Stimulated activated CD4-positive, alpha-beta T cell treated with anti-CD3 and anti-CD28 coated beads, Interleukin-15, amount 100 ng/mL, for 48 hours (primary cell): ENCODE results near the gene PFKM.
A peak's percentile ranks its signal among the peaks of the same experiment; 100 is the strongest.

Source experiments
- DNase-seq, 2 donors: peaks; one replicate each; pipeline ENCODE4 v3.0.0-alpha.2; 2020; ENCODE audit warnings: low read depth in 2 of 2

Gene PFKM

DNA sequence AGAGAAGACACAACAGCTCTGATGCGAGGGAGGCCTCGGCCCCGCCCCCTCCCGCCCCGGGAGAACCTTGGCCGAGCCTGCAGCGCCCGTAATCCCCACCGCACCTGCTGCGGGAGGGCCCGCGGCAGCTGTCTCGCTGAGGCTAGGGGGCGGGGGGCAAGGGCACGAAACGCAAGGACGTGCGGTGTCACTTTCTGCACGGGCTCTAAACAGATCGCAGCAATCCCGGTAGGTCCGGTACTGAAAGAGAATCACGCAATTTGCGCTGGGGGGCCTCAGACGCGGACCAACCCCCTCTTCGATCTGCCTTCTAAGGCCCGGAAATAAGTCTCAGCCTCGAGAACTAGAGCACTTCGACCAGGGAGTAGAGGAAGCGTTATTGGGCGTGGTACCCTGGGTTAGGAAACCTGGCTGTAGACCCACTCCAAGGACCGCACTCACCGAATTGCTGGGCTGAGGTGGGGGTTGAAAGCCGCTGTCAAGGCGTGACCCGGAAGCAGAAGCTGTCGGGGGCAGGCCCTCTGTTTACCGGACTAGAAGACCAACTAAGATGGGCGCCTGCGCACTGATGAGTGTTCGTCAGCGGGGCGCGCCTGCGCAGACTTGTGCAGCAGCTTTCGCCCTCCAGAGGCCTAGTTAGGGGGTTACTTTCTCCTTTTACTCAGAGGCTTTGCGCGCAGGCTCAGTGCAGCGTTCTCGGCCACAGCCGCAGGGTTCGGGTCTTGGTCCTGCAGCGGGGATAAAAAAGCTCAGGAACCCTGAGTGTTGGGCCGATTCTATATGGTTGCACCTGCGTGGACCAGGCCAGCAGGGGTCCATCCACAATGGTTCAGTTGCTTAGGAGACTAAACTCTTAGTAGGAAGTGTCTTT, 38.1 kb downstream of the PFKM start, which contains the start of gene ASB8:
Gene ASB8 (minus strand): TSS at position 498 of the 871 bp plus-strand sequence. CDS start 4,019 bp downstream, outside the sequence.
- peak; percentile 97 to 98 for DNase-seq

DNA sequence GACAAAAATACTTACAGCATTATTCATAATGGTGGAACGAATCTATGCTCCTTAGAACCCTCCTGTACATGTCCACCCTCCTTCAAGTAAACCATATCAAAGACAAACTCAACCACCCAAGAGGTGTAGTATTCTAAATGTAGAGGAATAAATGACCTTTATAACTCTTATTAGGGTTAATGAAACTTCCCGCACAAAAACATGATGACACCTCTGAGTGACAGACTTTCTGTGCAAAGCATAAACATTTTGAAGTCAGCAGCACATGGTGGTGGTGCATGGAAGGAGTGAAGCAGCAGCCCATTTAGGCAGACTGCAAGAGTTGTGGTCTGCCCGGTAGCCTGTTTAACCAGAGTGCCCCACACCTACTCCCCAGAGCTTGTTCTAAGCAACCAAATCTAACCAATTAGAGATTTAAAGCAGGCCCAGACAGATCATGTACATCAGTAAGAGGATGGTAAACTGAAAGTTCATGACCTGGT, 38.8 kb downstream of the PFKM start:
- peak in 1 of 2 donors; percentile 12 for DNase-seq

DNA sequence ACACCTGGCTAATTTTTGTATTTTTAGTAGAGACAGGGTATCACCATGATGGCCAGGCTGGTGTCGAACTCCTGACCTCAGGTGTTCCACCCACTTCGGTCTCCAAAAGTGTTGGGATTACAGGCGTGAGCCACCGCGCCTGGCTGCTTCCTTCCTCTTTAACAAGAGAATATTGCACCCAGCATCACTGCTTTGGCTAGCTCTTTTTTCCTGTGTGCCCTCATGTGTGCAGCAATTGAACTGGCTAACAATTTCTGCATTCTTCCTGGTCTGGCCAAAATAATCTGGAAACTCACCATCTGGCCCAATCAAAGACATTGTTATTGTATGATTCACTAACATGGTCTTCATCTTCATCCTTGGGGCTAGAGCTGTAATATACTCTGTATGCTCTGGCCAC, 40.9 kb downstream of the PFKM start:
- DNase-seq, result no peak

DNA sequence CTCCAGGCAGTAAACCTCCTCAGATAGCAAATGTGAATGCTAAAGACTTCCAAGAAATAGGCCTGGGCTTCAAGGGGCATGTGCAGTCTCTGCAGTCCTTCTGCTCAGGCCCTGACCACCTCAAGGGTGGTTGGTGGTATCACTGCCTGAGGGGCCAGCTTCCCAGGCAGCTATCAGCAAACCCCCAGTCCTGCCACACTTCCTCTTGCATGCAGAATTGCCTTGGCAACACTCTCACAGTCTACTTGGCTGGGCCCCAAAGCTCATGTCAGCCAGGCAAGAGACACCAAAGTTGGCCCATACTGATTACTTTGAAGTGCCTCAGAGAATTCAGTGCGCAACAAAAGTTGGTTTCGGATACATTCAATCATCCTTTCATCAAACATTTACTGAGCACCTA, 41.6 kb downstream of the PFKM start:
- no peak for DNase-seq

DNA sequence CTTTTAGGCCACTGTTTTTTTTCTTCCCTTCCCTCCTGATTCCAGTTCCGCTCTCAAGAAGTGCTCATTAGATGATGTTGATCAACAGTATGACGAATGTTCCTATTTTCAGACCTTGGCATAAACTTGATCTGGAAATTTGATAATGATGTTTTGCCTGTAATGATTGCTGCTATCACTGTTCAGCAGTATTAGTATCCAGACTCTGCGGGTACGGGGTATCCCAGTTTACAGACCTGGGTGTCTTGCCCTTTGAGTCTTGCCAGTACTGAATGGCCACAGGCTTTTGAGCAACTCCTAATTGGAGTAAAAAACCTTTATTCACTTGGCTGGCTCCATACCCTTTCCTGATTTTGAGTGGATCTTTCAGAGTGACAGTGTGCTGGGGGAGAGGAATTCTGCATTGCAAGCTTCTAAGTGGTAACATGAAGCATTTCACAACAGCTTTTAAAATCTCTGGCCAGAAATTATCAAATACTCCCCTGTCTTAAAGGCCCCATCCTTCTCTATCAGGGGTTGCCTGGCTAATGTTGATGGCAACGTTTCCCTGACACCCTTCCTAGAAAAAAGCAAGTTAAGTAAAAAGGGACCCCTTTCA, 44.1 kb downstream of the PFKM start:
- DNase-seq, result no peak

DNA sequence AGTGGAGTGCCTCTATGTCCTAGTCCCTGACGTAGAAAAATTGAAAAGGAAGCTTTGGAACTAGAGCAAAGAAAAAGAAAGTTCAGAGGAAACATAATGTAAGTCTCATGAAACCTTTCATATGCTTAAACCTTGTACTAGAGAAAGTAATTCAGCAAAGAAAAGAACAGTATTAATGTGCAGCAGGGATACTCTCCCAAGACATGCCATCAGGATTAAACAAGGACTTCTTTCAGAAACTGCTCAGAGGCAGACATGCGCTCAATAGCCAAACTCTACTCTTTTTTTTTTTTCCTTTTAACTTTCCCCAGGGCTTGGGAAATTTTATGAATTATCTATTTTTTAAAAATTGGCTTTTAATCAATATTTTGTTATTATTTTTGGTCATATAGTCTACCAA, 45.3 kb downstream of the PFKM start:
- no peak for DNase-seq

DNA sequence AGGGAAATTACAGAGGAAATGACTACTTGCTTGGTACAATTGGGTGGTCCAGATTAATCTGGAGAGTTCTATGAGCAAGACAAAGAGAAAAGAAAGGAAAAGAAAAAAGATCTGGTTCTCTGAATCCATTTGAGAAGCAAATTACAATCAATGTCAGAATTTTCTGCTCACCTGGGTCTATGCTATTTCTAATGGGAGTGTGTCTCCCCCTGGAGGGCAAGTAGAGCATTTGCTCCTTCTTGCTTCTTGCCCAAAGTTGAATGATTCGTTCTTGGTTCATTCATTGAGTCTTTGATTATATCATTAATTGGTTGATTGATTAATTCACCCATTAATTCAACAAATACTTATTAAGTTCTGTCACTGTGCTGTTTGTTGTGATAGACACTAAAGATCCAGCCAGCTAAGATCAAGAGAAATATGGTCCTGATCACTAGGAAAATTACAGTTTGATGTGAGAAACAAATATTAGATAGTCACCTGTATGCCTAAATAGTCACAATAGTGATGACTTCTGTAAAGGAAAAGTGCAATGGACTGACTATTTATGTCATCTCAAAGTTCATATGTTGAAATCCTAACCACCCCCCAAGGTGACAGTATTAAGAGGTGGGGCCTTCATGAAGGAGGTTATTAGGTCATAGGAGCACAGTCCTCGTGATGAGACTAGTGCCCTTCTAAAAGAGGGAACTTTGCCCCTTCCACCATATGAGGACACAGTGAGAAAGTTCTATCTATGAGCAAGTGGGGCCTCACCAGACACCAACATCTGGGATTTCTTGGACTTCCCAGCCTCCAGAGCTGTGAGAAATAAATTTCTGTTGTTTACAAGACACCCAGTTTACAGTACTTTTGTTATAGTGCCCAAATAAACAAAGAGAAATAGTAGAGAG, 46.2 kb downstream of the PFKM start:
- DNase-seq, result peak; percentile 8 to 28

DNA sequence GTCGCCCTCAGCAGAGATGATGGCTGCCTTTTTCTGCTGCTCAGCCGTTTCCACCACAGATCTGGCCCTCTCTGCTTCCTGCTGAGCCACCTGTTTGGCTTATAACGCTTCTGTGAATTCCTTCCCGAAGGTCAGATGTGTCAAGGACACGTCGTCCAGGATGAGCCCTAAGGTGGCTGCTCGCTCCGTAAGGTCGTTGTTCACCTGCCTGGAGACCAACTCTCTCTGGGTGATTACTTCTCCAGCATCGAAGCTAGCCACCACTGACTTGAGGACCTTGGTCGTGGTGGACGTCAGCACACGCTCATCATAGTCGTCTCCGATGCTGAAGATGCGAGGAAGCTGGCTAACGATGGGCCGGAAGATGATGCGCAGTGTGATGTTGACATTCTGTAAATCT, 49.8 kb downstream of the PFKM start:
- DNase-seq, result no peak

DNA sequence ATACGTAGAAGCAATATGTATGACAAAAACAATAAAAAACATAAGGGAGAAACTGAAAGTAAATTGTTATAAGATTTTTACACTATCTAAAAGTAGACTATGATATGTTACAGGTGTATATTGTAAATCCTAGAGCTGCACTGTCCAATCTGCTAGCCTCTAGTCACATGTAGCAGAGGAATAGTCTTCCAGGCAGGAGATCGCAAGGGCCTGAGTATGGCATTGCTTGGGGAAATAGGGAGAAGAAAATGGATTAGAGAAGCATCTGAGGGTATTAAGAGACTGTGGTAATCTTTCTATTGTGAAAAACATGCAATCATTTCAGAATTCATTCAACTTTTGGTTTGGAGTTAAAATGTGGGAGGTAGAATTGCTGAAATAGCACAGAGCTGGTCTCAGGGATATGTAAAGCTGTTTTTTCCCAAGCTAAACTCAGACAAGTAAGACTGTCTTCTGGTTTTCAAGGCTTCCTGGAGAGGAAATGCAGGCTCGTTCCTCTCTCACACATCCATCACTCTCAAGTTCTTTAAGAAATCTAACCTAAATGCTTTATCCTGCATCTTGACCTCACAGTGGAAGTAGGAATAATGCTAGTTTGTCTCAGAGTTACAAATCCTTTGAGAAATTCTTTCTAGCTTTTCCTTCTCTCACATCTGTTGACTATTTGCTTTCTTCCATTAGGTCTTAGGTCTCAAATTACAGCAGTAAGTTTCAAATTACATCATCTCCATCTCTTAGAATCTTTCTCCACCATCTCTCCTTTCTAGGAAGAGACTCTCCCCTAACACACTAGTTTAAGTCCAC, 56.7 kb downstream of the PFKM start:
- no peak for DNase-seq

DNA sequence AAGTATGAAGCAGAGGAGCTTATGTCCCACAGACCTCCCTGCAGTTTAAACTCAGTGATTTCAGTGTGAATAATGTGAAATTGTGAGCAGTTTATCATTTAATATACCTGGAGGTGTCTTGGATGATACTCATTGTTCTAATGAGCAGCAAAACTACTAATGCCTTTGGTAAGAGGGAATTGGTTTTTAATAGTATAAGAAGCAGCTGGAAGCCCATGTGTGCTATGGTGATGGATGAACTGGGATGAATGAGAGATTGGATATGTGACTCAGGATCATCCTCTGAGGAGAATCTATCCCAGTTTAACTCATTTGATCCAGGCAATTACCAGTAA, 57.2 kb downstream of the PFKM start:
- DNase-seq, result no peak

DNA sequence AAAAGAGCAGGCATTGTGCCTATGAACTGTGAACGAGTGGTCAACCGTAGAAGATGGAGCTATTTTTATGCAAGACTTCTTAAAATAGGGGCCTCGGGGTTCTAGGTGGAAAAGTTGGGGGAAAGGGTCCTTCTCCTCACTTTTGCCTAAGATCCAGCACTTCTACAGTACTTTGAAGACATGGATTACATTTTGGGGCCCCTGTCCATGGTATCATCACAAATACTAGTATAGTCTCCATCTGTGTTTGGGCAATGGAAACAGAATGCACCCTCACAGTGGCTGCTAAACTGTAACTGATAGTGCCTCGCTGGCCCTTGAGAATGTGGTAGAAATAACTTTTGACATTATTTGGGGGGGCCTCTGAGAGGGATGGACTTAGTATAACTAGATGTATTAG, 58.8 kb downstream of the PFKM start:
- DNase-seq, result no peak

DNA sequence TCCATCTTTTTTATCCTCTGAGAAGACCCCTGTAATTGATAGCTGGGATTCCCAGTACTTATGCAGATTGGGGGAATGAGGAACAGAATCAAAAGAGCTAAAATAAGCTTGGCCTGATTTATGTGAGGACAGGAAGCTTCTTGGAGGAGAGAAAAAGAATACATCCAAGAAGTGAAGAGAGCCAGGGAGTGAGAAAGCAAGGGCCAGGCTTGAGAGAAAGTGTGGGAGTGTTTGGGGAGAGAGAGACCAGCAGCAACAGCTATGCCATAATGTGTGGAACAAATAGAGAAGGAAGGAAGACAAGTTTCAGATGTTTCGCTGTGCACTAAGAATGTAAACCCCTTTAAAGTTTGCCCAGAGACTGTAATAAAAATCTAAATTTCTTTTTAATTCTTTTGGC, 60.3 kb downstream of the PFKM start:
- no peak for DNase-seq

DNA sequence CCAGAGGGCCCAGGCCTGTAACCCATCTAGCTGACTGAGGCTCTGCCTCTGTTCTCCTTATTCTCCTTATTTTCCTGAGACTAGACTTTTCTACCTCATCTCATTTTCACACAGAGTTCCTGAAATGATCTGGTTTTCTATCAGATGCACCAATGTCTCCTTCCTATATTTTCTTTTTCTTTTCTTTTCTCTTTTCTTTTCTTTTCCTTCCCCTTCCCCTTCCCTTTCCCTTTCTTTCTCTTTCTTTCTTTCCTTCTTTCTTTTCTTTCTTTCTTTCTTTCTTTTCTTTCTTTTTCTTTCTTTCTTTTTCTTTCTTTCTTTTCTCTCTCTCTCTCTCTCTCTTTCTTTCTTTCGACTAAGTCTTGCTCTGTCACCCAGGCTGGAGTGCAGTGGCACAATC, 61.3 kb downstream of the PFKM start:
- no peak for DNase-seq

DNA sequence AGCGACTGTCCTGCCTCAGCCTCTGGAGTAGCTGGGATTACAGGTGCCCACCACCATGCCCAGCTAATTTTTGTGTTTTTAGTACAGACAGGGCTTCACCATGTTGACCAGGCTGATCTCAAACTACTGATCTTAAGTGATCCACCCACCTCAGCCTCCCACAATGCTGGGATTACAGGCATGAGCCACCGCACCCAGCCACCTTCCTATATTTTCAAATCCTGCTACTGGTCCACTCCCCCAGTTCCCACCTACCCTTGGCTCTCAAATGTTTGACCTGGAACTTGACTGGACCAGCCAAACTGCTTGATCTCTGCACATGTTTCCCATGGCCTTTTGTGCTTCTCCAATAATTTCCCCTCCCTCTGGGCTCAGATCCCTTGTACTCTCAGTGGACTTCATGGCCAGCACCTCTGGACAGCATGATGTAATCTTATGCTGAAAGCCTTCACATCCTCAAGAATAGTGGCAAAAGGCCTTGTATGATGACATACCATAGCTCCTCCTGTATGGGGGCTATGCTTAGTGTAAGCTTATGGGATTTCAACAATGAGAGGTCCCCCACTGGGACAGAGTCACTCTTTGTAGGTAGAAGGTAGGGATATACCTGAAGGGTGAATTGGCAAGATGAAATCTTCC, 61.8 kb downstream of the PFKM start:
- DNase-seq, result no peak

DNA sequence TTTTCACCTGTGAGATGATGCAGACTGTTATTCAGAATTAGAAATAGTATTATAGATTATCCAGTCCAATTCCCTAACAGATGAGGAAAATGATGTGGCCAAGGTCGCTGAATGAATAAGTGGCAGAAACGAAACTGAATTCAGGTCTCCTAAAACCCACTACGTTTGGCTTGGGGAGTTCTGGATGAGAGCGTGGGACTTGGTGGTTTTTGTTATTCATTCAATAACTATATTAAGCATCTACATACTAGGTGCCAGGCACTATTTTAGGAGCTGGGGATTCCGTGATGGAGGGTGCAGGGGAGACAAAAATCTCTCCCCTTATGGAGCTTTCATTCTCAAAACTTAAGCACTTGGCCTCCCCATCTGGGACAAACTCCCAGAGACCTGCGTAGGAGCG, 63.5 kb downstream of the PFKM start:
- no peak for DNase-seq

DNA sequence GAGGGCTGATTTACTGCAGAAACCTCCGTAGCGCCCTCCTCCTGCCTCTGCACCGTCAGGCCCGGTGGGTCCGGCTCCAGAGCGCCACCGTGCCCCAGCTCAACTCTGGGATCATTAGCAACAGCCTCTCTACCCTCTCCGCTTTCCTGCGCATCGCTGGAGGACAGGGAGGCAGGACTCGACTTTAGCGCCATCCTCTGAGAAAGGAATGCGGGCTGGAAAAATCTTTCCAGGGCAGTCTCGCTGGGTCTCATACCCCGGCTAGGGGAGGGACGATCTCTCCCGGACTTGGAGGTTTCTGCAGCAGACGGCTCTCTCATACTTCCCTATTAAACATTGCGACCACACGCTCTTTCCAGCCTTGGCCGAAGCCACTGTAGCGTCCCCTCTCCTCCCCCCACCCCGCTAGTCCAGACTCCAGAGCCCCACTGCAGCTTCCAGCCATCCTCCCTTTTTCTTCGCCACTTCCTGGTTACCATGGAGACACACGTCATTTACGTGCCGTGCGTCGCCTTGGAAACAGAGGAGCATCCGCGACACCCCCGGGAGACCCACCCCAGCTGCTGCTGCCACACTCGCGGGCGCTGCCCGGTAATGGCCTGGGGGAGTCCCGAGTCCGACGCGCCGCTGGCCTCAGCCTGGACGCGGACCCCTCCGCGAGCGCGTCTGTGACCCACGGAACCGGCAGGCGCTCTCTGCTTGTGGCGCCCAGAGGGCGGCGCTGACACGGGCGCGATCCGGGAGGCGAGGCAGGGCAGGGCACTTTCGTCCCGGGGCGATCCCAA, 64.1 kb downstream of the PFKM start, which contains the start of gene CCDC184:
Gene CCDC184 (plus strand): TSS at position 554 of the 785 bp plus-strand sequence. CDS start 479 bp downstream, outside the sequence.
- DNase-seq, result peak; percentile 38 to 61

DNA sequence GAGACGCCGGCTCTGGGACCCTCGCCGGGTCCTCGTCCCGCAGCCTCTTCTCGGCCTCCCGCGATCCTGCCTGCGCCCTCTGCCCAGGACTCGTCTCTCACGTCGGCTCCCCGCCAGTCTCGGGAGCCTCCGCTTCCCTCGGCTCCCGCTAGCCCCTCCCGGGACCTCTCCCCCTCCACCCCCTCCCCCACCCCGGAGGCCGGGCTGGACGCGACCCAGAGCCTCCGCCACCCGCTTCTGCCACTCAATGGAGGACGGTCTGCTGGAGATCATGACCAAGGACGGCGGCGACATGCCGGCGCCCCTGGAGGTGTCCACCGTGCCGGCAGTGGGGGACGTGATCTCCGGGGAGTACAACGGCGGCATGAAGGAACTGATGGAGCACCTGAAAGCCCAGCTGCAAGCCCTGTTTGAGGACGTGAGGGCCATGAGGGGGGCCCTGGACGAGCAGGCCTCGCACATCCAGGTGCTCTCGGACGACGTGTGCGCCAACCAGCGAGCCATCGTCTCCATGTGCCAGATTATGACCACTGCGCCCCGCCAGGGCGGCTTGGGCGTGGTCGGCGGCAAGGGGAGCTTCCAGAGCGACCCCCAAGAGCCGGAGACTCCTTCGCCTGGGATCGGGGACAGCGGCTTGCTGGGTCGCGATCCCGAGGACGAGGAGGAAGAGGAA, 64.8 kb downstream of the PFKM start:
- no peak for DNase-seq

DNA sequence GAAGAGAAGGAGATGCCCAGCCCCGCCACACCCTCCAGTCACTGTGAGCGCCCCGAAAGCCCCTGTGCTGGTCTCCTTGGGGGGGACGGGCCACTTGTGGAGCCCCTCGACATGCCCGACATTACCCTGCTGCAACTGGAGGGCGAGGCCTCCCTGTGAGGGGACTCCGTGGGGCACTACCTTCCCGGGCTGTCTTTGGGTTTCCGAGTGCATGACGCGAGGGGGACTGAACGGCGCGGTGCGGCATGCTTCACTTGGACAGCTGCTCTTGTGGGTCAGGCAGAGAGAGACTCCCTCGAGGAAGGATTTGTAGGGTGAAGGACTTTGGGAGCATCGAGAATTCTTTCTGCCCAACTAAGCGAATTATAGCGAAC, 65.4 kb downstream of the PFKM start:
- no peak for DNase-seq

DNA sequence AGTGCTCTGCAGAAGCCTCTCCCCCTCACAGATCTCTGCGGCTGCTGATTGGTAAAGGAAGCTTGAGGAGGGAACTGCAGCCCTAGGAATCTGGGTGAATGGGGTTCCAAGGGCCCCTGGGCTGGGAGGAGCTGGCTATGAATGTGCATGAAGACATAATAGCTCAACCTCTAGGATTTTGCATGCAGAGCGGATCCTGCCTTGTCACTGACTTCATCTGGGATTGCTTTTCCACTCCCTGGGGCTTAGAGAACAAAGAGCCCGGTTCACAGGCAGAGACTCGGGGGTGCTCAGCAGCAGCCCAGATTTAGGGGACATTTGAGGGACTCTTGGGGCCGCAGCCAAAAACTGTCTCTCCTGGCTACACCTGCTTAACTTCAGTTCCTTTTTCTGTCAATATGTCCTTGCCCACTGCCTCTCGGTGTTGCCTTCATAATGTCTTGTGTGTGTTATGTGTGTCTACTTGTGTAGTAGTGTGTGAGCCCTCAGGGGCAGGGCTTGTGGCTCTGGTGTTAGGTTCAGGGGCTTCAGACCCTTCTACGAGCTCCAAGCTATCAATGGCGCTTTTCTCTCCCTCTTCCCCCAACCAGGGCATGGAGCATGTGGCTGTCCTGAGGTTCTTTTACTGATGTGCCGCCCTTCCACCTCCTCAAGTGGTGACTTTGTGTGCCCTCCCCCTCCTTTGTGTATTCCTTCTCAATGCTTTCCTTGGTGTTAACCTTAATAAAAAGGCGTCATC, 66.2 kb downstream of the PFKM start:
- DNase-seq, result no peak
